B cell (primary cell): Measurements from ENCODE around the gene MBOAT1.

ENCODE experiments used
- EZH2 ChIP-seq: IDR thresholded peaks from 2 replicates; pipeline ENCODE4 v1.6.1; 2012; ENCODE audit warnings: borderline replicate concordance, low read depth, mild to moderate bottlenecking, moderate library complexity, low read length; ENCODE audit not compliant: insufficient read depth, poor library complexity, severe bottlenecking
- TF ChIP-seq, protein P1 (sequence below): fragments of 200-600 bp; IDR thresholded peaks from one replicate; pipeline ENCODE4 v1.8.0; 2022; ENCODE audit warnings: antibody characterized with exemption, mild to moderate bottlenecking

DNA sequence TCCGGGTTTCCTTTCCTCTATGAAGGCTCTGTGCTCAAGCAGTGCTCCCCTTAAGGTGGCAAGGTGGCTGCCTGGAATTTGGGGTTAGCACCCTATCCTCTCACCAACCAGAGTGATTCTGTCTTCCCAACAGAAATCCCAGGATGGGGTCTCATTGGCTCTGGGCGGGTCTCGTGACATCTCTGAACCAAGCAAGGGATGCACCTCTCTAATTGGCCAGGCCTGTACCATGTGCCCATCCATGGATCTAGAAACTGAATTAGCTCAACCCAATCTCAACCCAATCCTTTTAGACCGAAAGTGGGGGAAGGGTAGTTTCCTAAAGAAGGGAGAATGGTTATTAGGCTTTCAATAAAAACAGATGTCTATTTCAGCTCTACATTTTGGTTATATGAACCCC, 17.6 kb upstream of the MBOAT1 start:
- TF ChIP-seq, protein P1, sequence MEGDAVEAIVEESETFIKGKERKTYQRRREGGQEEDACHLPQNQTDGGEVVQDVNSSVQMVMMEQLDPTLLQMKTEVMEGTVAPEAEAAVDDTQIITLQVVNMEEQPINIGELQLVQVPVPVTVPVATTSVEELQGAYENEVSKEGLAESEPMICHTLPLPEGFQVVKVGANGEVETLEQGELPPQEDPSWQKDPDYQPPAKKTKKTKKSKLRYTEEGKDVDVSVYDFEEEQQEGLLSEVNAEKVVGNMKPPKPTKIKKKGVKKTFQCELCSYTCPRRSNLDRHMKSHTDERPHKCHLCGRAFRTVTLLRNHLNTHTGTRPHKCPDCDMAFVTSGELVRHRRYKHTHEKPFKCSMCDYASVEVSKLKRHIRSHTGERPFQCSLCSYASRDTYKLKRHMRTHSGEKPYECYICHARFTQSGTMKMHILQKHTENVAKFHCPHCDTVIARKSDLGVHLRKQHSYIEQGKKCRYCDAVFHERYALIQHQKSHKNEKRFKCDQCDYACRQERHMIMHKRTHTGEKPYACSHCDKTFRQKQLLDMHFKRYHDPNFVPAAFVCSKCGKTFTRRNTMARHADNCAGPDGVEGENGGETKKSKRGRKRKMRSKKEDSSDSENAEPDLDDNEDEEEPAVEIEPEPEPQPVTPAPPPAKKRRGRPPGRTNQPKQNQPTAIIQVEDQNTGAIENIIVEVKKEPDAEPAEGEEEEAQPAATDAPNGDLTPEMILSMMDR, result no peak
- TF ChIP-seq EZH2, result no peak
